Stomach (tissue), 4 donors: ENCODE results near the gene EBF3.

ENCODE experiments used
- EP300 ChIP-seq: sonication (generic); formaldehyde crosslinking; IDR thresholded peaks from one replicate; pipeline ENCODE4 v1.6.1; 2017; ENCODE audit warnings: antibody characterized with exemption
- POLR2A ChIP-seq, 4 donors: fragments of 450-650 bp; IDR thresholded peaks; one replicate each; pipeline ENCODE4 v1.6.1; 2016; ENCODE audit warnings: antibody characterized with exemption in 4 of 4, control low read depth in 2 of 4, mild to moderate bottlenecking in 1 of 4, moderate library complexity in 1 of 4
- POLR2AphosphoS5 ChIP-seq, 3 donors: sonication (generic); formaldehyde crosslinking; IDR thresholded peaks; one replicate each; pipeline ENCODE4 v1.6.1; 2016; ENCODE audit warnings: antibody characterized with exemption in 3 of 3
- TF ChIP-seq, protein P1 (sequence below), 7 experiments: fragments of 450-650 bp in 4 of 7; fragments of 200-600 bp in 3 of 7; sonication (generic) in 3 of 7; IDR thresholded peaks; one replicate each; pipeline ENCODE4 v1.5.1; 2016 to 2019; ENCODE audit warnings: antibody characterized with exemption in 7 of 7, control low read depth in 2 of 7, mild to moderate bottlenecking in 1 of 7

DNA sequence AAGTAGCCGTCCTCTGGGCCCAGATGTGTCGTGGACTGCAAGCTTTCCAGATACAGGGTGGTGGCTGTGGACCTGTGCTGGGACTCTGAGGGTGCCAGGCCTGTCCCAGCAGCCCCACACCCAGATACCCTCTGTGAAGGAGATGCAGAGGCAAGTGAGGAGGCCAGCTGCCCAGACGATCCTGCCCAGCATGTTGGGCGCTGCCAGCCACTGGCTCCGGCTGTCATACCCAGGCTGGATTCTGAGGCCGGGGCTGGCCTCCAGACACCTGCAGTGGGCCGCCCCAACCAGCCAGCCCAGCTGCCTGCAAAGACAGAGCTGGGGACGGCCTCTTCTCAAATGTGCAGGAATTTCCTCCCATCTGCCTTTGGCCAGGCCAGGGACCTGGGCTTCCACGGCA, 39.1 kb upstream of the EBF3 start:
- TF ChIP-seq POLR2A (IDR thresholded peaks at IDR 0.05) (no peak), EP300 (no peak), POLR2AphosphoS5 (IDR thresholded peaks at IDR 0.05) (no peak)
- TF ChIP-seq, protein P1, sequence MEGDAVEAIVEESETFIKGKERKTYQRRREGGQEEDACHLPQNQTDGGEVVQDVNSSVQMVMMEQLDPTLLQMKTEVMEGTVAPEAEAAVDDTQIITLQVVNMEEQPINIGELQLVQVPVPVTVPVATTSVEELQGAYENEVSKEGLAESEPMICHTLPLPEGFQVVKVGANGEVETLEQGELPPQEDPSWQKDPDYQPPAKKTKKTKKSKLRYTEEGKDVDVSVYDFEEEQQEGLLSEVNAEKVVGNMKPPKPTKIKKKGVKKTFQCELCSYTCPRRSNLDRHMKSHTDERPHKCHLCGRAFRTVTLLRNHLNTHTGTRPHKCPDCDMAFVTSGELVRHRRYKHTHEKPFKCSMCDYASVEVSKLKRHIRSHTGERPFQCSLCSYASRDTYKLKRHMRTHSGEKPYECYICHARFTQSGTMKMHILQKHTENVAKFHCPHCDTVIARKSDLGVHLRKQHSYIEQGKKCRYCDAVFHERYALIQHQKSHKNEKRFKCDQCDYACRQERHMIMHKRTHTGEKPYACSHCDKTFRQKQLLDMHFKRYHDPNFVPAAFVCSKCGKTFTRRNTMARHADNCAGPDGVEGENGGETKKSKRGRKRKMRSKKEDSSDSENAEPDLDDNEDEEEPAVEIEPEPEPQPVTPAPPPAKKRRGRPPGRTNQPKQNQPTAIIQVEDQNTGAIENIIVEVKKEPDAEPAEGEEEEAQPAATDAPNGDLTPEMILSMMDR (IDR thresholded peaks at IDR 0.05): no peak
